Heart left ventricle (tissue), 13 donors: ENCODE measurements around the gene S100A16.

Source experiments
- CTCF ChIP-seq, 12 donors: fragments of 200-600 bp; sonication (generic) in 4 of 12; IDR thresholded peaks; one replicate each; pipeline versions ENCODE4 v1.5.0 to v1.8.0; 2018 to 2022; ENCODE audit warnings: antibody characterized with exemption in 12 of 12, mild to moderate bottlenecking in 5 of 12
- POLR2A ChIP-seq, 2 donors: fragments of 450-650 bp; IDR thresholded peaks; one replicate each; pipeline ENCODE4 v1.6.1; 2017; ENCODE audit warnings: antibody characterized with exemption in 2 of 2, mild to moderate bottlenecking in 2 of 2, moderate library complexity in 2 of 2
- donor health status: ischemic (EF 13 %, LVEDD 7.1; RV severe dilation, severe dysfunction).
- donor health status: DM: no; HTN: yes; CAD: no.
- donor health status: DM: no; HTN: no; CAD: no.
- donor health status: ischemic (EF 25% LVEDD 6.9; RV normal size, moderate dysfunction).
- donor health status: ischemic (EF 25% LVEDD 5.7; RV mildly dilated, moderate dysfunction).
- donor health status: ischemic (EF 35%, LVEDD 5.7; RV mildly dilated, moderate dysfunction).
- donor health status: nonischemic (EF 11% LVEDD 7.7; RV severe dilation, severe dysfunction).
- donor health status: DM: yes; HTN: yes; CAD: no.
- donor health status: PGD.
- donor health status: ischemic (EF 29% LVEDD 5.4; RV normal size, mild dysfunction).
- donor health status: nonischemic (EF 23%, LVEDD 6.1; RV moderate dilation, normal function).

GRCh38 chr1:153560771-153561465, 52.0 kb downstream of the S100A16 start:
- no peak for TF ChIP-seq CTCF (IDR thresholded peaks at IDR 0.05)
- TF ChIP-seq POLR2A (IDR thresholded peaks at IDR 0.05), result no peak
